ENCODE results near the gene MEF2C.

DNA sequence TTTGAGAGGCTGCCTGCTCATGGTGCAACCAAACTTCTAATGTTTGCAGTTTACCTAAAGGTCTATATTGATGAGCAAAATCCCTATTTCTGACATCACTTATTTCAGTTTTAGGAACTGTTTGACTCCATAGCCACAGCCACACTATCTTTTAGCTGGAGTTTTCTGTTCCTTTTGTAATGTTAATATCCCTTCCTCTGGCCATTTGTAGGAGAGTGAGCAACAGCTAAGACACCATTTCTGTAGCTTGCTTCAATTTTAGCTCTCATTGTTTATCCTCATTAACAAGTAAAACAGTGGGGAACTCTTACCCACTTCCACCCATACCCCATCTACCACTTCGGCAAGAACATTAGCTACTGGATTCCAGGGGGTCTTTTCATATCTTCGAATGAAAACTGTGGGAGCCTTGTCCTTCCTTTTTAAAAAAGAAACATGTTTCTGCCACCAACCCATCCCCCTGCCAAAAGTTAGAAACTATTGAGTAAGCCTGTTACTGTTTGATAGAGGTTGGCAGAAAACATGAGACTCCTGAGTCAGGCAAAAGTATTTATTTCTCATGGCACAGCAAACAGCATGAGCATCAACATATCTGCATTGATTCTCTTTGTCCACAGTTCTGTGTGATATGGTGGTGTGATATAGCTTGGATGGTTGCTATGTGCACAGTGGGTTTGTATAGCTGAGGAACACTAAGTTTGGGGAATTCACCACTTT is 174.1 kb downstream of the MEF2C start:
- TF ChIP-seq, protein P1, sequence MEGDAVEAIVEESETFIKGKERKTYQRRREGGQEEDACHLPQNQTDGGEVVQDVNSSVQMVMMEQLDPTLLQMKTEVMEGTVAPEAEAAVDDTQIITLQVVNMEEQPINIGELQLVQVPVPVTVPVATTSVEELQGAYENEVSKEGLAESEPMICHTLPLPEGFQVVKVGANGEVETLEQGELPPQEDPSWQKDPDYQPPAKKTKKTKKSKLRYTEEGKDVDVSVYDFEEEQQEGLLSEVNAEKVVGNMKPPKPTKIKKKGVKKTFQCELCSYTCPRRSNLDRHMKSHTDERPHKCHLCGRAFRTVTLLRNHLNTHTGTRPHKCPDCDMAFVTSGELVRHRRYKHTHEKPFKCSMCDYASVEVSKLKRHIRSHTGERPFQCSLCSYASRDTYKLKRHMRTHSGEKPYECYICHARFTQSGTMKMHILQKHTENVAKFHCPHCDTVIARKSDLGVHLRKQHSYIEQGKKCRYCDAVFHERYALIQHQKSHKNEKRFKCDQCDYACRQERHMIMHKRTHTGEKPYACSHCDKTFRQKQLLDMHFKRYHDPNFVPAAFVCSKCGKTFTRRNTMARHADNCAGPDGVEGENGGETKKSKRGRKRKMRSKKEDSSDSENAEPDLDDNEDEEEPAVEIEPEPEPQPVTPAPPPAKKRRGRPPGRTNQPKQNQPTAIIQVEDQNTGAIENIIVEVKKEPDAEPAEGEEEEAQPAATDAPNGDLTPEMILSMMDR (IDR thresholded peaks at IDR 0.05) = no peak
- no peak for TF ChIP-seq POLR2AphosphoS5 (IDR thresholded peaks at IDR 0.05)
- TF ChIP-seq EP300 (IDR thresholded peaks at IDR 0.05) = no peak

All from stomach (tissue), 4 donors.